ENCODE data around the gene EBP.
"Not testable (repeated sequence)": the region's sequence is repeated elsewhere in the genome, so short reads cannot be mapped to it uniquely, and the experiment has no call there.

The EBP gene

DNA sequence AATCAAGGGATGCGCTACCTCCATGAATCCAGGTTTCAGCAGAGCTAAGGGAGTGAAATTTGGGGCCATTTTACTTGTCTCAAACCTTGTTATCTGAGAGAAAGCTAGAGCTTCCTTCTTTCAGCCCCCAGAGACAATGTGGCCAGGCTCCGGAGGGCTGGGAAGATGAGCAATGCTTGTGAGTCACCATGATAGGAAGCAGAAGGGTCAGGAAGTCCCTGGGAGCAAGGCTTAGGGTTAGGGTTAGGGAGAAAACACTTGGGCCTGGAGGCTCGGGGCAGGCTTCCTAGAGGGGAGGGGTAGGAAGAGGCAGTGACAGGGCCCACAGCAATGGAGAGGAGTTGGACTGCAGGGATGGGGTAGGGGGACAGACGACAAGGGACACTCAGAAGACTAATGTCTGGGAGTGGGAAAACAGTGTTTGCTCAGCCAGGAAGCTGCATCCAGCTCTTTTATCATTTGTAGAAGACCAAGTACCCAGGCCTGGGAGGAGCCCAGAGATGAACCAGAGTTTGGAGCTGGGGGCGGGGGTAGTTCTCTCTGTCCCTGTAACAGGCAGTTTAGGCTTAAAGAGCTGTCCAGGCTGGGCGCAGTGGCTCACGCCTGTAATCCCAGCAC lies 29.2 kb upstream of the EBP start:
- no peak for FAIRE-seq
- DNase-seq (ENCODE audit: low spot score), result peak; percentile 39

DNA sequence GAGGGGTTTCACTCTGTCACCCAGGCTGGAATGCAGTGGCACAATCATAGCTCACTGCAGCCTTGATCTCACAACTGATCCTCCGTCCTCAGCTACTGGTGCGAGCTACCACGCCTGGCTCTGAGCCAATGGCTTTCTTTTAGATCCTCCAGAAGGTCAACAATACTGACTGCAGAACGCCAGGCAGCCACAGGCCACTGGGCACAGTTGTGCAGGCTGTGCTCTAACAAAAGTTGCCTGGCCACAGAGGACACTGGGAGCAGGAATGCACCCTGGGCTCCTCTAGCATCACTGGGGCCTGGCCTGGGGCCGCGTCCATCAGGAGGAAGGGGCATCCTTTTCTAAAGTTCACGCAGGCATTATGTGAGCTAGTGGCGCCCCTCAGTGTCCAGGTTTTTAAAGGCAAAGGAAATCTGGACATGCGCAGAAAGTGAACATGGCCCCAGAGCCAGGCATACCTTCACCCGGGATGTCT lies 27.7 kb upstream of the EBP start:
- DNase-seq (ENCODE audit: low spot score) (no peak), FAIRE-seq (no peak)

DNA sequence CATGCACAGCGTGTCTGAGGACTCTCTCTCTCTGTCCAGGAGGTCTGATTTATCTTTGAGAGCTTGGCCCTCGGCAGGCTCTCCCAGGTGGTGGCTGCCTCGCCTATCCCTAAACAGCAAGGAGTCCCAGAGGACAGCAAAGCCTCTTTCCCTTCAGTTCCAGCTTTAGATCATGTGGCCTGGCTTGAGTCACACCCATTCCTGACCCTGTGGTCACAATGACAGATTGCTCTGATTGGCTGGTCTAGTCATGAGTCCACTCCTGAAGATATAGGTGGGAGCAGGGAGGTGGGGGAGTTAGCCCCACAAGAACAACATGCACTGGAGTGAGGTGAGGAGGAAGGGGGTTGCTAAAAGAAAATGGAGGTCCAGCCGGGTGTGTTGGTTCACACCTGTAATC lies 24.9 kb upstream of the EBP start:
- DNase-seq (ENCODE audit: low spot score) (no peak), FAIRE-seq (no peak)

DNA sequence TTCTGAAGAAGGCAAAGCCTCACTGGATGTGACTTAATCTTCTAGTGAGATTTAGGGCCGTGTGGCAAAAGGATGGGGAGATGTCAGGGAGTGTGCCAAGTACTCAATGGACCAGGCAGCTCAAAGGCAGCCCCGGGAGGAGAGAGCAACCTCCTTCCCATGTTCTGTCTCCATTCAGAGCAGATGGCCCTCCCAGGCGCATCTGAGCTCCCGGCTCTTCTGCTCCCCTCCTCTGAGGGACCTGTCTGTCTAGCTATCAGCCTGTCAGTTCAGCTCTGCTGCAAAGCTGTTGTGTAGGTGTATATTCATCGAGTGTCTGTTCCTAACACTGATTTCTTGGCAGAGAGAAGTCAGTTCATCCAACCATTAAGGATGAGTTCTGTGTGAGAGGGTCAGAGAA lies 23.7 kb upstream of the EBP start:
- no peak for FAIRE-seq
- no peak for DNase-seq (ENCODE audit: low spot score)

DNA sequence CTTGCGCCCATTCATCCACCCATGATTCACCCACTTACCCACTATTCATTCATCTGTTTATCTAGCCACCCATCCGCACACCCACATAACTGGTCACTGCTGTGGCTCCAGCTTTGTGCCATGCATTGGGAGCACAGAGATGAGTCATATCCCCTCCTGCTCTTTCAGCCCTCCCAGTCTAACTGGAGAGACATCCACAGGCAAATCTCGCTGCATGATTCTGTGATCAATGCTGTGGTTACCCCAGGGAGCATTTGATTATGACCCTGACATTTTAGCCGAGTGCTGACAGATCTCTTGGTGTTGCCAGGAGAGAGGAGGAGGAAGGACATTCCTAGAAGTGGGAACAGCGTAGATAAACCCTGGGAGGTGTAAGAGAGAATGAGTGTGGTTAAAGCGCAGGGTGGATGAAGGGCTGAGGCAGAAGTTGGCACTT lies 23.2 kb upstream of the EBP start:
- peak; percentile 55 for FAIRE-seq
- DNase-seq (ENCODE audit: low spot score), result peak; percentile 77

DNA sequence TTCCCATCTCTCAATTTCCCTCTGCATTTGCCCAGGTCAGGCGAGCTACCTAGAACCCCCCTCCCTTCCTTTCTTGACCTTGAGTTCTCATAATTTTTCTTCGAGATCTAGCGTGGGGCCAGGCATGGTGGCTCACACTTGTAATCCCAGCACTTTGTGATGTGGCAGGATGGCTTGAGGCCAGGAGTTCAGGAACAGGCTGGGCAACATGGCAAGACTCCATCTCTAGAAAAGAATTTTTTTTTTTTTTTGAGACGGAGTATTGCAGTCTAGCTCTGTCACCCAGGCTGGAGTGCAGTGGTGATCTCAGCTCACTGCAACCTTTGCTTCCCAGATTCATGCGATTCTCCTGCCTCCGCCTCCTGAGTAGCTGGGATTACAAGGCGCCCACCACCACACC lies 17.3 kb upstream of the EBP start:
- DNase-seq (ENCODE audit: low spot score), result no peak
- no peak for FAIRE-seq

DNA sequence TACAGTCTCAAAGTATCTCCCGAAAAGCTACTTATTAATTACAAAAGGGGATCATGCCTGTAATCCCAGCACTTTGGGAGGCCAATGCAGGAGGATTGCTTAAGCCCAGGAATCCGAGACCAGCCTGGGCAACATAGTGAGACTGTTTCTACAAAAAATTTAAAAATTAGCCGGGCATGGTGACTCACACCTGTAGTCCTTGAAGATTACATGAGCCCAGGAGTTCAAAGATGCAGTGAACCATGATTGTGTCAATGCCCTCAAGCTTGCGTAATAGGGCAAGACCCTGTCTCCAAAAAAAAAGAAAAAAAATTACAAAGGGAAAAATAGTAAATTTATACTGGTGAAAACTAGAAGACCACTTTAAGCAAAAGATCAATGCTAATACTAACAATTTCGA lies 16.1 kb upstream of the EBP start:
- FAIRE-seq (no peak), DNase-seq (ENCODE audit: low spot score) (no peak)

DNA sequence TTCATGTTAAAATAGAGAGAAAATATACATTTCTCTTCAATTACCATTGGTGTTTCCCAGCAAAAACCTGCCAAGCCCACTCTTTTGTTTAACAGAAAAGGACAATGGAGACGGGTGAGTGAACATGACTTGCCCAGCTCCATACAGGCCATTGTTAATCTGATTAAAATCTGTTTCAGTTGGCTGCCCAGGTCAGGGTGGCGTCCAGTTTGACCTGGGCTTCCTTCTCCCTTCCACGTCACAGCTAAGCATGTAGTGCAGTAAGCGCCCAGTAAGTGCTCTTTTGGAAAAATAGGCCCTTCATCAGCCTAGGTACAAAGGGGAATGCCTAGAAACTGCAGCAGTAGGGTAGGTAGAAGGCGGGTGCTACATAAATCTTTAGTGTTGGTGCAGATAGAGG lies 14.4 kb upstream of the EBP start:
- DNase-seq (ENCODE audit: low spot score), result no peak
- FAIRE-seq, result no peak

DNA sequence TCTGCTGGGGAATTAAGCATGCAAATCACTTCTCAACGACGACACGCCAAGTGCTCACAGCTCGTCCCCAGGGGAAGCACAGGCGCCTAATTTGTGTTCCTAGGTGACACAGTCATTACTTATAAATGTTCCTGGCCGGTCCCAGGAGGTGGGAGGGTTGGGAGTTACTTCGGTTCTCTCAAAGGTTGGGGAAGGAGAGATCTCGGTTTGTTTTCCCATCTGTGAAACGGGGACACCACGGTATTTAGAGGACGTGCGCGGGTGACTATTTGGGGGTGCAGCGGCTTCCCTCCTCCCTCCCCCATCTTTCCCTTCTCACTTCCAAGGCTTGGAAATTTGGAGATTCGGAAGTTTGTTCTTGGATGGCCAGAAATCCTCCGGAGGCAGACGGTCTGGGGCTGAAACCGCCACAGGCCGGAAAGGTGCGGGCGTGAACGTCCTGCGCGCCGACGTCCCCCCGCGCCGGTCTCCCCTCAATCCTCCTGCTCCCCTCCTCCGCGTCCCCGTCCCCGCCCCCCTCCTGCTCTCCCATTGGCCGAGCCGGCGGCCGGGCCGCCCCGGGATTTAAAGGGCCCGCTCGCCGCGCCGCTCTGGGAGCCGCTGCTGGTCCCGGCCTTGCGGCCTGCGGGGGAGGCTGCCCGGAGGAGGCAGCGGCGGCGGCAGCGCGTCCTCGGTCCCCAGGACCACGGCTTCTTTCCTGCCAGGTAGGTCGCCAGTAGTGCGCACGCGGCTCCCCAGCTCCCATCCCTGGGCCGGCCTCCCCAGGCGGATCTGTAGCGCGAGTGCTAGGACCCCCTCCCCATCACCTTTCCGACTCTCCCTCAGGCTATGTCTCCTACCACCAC lies 13.0 kb upstream of the EBP start, which contains the start of gene PORCN:
Gene PORCN, plus strand, starts transcription at position 593 of the 845 bp plus-strand sequence. CDS start 829 bp downstream, outside the sequence.
- DNase-seq (ENCODE audit: low spot score) (peak; percentile 88), FAIRE-seq (no peak)

DNA sequence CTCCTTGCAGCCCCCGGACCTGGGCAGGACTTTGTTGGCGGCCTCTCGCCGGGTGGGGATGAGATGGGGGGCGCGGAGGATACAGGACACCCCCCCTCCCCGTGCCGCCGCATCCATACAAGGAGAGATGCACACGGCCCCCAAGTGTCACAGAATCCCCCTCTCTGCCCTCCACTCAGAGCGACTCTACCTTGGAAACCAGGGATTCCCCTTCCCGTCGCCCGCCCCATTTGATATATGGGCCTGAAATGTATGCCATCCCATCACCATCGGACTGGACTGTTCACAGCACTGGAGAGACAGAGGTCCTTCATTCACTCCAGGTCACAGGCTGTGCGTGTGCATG lies 12.4 kb upstream of the EBP start:
- DNase-seq (ENCODE audit: low spot score) (no peak), FAIRE-seq (no peak)

DNA sequence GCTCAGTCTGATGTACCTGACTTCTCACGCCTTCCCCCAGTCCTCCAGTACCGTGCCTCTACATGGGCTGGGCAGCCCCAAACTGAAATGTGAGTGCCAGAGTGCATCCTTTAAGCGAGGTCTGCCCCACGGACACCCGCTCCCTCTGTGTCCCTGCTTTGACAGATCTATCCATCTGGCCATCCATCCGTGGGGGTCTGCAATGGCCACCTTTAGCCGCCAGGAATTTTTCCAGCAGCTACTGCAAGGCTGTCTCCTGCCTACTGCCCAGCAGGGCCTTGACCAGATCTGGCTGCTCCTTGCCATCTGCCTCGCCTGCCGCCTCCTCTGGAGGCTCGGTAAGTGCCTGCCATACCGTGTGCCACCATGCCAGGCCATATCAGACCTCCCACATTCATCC lies 12.0 kb upstream of the EBP start:
- DNase-seq (ENCODE audit: low spot score) (no peak), FAIRE-seq (no peak)

DNA sequence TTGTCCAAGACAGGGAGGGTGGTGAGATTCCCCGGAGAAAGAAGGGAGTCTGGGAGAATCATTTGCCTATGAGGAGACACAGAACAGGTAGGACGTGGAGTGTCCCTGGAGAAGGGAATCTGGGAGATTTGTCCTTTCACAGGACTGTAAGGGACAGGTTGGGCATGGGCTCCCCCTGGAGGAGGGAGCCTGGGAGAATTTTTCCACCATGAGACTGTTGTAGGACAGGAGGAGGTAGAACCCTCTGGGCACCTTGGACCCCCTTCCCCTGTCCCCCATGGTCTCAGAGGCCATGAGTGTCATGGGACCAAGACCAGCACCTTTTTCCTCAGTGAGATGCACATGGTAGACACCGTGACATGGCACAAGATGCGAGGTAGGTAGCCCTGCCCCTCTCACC lies 10.0 kb upstream of the EBP start:
- DNase-seq (ENCODE audit: low spot score), result peak; percentile 23
- no peak for FAIRE-seq

DNA sequence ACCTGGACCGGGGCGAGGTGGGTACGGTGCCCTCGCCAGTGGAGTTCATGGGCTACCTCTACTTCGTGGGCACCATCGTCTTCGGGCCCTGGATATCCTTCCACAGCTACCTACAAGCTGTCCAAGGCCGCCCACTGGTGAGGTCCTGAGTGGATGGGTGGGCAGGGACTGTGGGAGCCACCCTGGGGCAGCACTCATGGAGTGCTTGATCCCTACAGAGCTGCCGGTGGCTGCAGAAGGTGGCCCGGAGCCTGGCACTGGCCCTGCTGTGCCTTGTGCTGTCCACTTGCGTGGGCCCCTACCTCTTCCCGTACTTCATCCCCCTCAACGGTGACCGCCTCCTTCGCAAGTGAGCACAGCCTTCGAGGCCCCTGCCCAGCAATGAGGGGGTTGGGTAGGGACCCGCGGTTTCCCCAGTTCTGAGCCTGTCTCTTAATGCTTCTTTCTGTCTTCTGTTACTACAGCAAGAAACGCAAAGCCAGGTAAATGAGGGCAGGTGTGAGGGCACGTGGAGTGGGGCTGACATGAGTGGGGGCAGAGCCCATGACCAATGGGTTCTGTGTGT lies 9.2 kb upstream of the EBP start:
- DNase-seq (ENCODE audit: low spot score) (no peak), FAIRE-seq (no peak)

DNA sequence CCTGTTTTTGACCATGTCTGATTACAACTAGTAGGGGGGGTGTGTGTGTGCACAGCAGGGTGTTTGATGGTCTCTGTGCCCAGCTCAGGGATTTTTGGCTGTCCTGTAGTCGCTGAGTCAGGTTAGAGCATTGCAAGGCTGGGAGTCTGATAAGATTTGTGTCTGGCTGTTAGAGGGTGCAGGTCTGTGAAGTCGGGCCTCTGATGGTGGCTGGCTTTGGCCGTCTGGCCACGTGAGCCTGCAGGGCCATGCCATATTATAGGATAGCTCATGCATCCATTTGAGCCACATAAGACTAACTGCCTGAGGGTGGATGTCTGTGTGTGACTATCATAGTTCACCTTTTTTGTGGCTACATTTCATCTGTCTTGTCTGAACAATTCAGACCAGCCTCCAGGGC lies 7.9 kb upstream of the EBP start:
- no peak for DNase-seq (ENCODE audit: low spot score)
- FAIRE-seq, result no peak

DNA sequence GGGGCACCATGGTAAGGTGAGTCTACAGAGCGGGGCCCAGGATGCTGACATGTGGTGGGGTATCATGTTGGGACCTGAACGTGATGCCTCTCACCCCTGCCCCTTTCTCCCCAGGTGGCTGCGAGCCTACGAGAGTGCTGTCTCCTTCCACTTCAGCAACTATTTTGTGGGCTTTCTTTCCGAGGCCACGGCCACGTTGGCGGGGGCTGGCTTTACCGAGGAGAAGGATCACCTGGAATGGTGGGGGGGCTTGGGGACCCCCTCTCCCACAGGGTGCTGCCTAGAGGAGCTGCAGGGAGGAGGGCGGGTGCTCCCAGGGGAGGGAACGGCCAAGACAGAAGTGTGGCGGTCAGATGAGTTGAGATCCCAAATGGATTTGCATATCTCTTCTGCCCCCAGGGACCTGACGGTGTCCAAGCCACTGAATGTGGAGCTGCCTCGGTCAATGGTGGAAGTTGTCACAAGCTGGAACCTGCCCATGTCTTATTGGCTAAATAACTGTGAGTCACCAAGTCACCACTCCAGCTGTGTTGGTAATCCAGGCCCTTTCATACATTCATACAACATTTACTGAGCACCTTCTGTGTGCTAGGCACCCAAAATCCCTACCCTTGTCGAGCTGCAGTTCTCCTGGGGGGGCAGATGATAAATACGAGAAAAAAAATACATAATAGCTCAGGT lies 7.3 kb upstream of the EBP start:
- DNase-seq (ENCODE audit: low spot score) (no peak), FAIRE-seq (no peak)

DNA sequence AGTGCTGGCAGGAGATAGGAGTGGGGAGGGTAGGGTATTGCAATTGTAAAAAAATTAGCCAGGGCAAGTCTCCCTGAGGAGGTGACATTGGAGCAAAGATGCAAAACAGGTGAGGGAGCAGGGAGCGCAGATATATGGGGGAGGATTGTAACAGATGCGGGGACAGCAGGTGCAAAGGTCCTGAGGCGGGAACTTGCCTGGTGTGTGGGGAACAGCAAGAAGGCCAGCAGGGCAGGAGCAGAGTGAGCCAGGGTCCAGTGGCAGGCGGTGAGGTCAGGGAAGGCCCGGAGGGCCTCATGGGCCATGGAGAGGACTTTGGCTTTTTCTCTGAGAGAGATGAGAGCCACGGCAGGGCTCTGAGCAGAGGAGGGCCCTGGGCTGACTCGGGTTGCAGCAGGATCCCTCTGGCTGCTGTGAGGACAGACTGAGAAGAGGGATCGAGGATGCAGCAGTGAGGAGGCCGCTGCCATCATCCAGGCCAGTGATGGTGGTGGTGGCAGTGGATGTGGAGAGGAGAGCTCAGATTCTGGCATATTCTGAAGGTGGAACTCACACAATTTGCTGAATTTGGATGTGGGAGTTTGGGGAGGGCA lies 6.6 kb upstream of the EBP start:
- DNase-seq (ENCODE audit: low spot score) (no peak), FAIRE-seq (no peak)

DNA sequence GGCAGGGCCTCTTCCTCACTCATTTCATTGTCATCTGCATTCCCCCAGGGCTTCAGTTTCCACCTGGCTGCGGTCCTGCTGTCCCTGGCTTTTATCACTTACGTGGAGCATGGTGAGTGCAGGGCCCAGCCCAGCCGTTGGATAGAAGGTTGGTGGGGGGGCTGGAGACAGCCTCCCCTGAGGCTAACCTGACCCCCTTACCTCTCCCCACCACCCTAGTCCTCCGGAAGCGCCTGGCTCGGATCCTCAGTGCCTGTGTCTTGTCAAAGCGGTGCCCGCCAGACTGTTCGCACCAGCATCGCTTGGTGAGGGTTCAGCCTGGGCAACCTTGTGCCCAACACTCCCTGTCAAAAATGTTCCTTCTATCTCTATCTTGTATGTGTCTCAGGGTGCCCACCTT lies 5.8 kb upstream of the EBP start:
- no peak for DNase-seq (ENCODE audit: low spot score)
- no peak for FAIRE-seq

DNA sequence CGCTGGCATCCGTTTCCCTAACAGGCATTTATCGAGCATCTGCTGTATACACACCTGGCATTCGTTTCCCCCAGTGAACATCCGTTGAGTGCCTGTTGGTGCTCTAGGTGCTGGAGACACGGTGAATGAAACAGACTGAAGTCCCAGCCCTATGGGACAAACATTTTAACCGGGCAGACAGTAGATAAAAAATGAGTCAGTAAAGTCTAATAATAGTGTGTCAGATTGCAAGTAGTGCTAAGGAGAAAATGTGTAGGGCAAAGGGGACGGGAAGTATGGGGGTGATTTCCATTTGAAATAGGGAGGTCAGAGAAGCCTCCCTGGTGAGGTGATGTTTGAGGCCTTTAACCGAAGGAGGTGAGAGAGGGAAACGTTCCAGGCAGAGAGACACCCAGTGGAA lies 5.3 kb upstream of the EBP start:
- FAIRE-seq (no peak), DNase-seq (ENCODE audit: low spot score) (no peak)

DNA sequence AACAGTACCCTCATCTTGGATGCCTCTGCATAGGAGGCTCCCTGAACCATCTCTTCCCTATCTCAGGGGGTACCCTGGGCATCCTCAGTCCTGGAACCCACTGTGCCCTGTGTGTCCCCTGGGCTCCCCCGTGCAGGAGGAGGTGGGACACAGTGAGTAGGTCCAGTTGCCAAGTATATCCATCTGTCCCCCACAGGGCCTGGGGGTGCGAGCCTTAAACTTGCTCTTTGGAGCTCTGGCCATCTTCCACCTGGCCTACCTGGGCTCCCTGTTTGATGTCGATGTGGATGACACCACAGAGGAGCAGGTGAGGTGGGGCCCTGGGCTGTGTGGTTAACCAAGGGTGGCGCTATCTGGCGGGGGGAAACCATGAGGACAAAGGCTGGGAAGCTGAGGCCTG lies 4.6 kb upstream of the EBP start:
- DNase-seq (ENCODE audit: low spot score), result no peak
- no peak for FAIRE-seq

DNA sequence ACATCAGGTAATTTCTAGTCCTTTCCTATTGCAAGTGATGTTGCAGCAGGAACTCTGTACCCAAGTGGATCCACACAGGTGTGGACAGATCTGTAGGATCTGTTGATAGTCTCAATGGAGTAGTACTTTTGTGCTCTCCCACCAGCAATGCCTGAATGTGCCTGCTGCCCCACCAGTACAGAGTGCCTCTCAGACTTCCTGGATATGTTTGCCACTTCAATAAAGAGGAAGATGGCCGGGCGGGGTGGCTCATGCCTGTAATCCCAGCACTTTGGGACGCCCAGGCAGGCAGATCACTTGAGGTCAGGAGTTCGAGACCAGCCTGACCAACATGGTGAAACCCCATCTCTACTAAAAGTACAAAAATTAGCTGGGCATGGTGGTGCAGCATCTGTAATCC lies 2.1 kb upstream of the EBP start:
- FAIRE-seq; DNase-seq (ENCODE audit: low spot score): not testable (repeated sequence)

DNA sequence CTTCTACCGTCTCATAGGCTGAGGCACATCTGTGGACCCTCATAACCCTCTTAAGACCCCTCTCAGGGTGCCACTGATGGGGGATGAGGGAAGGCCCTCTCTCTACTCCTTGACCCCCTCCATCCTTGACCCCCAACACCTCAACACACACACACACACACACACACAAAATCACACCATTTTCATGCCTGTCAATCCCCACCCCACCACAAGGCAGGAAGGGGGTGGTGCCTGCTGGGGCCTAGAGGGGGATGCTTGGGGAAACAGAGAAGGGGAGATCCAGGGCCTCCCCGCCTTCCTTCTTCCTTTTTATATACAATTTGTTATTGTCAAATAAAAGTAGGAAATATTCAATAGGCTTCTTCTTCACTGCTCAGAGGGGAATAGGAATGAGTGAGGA lies 1.2 kb upstream of the EBP start:
- FAIRE-seq, result no peak
- DNase-seq (ENCODE audit: low spot score), result no peak

DNA sequence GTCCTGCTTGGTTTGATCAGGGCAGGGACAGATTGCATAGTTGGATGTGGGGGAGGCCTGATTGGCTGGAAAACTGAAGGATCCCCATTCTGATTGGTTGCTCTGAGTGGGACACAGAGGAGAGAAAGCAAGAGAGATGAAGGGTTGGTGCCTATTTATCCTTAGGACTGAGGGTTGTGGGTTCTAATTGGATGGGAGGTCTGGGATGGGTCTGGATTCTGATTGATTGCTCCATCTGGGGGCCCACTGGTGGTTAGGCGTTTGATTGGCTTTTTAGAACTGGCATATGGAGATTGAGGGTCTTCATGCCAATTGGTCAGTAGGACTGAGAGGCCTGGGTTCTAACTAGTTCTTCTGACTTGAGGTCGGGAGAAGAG lies 644 bp upstream of the EBP start:
- no peak for FAIRE-seq

More for the DNA sequence above, 644 bp upstream of the EBP start:
- DNase-seq (ENCODE audit: low spot score), result no peak

Measured in urothelium cell line (cell line).